Middle frontal gyrus (tissue), 1 donor: ENCODE results near the gene ADAMTS7.
"Not testable (repeated sequence)": the region's sequence is repeated elsewhere in the genome, so short reads cannot be mapped to it uniquely, and the experiment has no call there.

Experiments
- DNase-seq: peaks from one replicate; pipeline ENCODE4 v3.0.0-alpha.2; 2015; ENCODE audit warnings: low spot score; ENCODE audit errors: extremely low spot score

The ADAMTS7 gene

GRCh38 chr15:78765154-78765860, 46.0 kb downstream of the ADAMTS7 start:
- not testable (repeated sequence) for DNase-seq

- DNase-seq = not testable (repeated sequence)
Observed at GRCh38 chr15:78764340-78765153, 46.7 kb downstream of the ADAMTS7 start.

GRCh38 chr15:78763796-78764241, 47.4 kb downstream of the ADAMTS7 start:
- DNase-seq = no peak

GRCh38 chr15:78762985-78763795, 48.1 kb downstream of the ADAMTS7 start:
- DNase-seq = no peak

GRCh38 chr15:78762386-78762961, 48.8 kb downstream of the ADAMTS7 start:
- not testable (repeated sequence) for DNase-seq

GRCh38 chr15:78761891-78762385, 49.3 kb downstream of the ADAMTS7 start:
- no peak for DNase-seq

GRCh38 chr15:78761475-78761874, 49.8 kb downstream of the ADAMTS7 start:
- not testable (repeated sequence) for DNase-seq

- DNase-seq = no peak
Observed at GRCh38 chr15:78761020-78761419, 50.2 kb downstream of the ADAMTS7 start.

GRCh38 chr15:78760091-78760882, 51.0 kb downstream of the ADAMTS7 start:
- not testable (repeated sequence) for DNase-seq

- not testable (repeated sequence) for DNase-seq
Observed at GRCh38 chr15:78759361-78759998, 51.8 kb downstream of the ADAMTS7 start.

GRCh38 chr15:78758486-78759200, 52.6 kb downstream of the ADAMTS7 start:
- not testable (repeated sequence) for DNase-seq

- DNase-seq = not testable (repeated sequence)
Observed at GRCh38 chr15:78758084-78758483, 53.2 kb downstream of the ADAMTS7 start.

GRCh38 chr15:78757636-78757905, 53.7 kb downstream of the ADAMTS7 start:
- DNase-seq = no peak

GRCh38 chr15:78756781-78757635, 54.3 kb downstream of the ADAMTS7 start:
- peak; percentile 24 for DNase-seq

GRCh38 chr15:78755900-78756591, 55.2 kb downstream of the ADAMTS7 start:
- DNase-seq = not testable (repeated sequence)

- not testable (repeated sequence) for DNase-seq
Observed at GRCh38 chr15:78754637-78755280, 56.5 kb downstream of the ADAMTS7 start.
